A172 (cell line): ENCODE results near the gene OPCML. TPM values are rescaled to one million over a fixed set of nuclear protein-coding genes. Genes with fewer than 3 reads are reported as not detected.
A peak's percentile ranks its signal among the peaks of the same experiment; 100 is the strongest.

Experiments
- DNase-seq: peaks from one replicate; pipeline ENCODE4 v3.0.0-alpha.2; 2015; ENCODE audit warnings: low spot score
- total RNA-seq: library from RNA; depleted of rRNA; stranded (reverse); fragments of >200 nt; shearing (Covaris generic); gene quantifications from 2 replicates; pipeline ENCODE4 v1.2.3, GENCODE V29; 2014

The OPCML gene
- total RNA-seq, 1 experiment from 2014 or later: not detected

DNA sequence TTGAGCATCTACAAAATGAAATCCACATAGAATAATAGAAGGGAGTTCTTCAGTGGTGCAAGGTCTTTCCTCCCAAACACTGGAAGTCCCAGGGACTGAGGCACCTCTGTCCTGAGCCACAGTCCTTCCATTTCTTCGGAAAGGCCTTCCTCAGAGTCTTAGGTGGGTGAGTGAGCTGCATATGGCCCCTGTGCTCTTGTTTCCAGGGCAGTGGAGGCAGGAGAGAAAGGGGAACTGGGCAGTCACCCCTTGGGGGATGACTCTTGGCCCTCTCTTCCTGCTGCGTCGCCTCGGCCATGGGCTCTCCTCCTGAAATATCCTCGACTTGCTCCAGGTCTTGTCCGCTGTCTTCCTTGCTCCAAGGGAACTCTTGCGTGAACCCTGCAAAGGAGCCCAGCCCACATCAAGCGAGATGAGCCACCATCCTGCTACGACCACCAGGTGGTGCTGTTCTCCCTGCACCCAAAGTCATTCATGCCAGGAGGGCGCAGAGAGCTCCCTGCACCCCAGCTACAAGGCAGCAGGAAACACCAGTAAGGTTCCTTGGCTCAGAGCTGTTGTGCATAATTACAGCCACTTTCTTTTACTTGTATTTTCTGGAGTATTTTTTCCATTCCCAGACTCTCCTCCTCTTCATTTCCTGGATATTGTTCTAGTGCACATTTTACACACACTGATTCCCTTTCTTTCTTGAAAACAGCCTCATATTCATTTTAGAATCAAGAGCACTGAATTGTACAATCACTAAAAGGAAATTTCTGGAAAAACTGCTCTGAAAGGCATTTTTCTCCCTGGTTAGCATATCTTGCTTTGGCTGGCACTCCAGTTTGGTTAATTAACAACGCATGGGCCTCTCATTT is 397.8 kb downstream of the OPCML start:
- peak; percentile 10 for DNase-seq

DNA sequence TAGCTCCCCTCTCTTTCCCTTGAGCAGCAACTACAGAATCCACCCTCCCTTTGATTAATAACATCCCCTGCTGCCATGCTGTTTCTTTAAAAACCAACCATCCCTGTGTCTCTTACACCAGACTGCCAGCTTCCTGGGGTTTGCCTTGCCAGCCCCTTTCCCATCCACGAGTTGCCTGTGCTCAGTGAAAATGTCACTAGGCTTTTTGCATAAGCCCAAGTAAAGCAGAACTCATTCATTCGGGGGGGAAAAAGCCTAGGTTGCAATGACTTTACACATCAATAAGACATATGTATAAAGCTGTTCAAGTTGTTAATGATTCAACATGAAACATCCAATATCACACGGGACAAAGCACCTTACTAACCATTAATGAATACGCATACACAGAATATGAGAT is 398.7 kb downstream of the OPCML start:
- DNase-seq: no peak

DNA sequence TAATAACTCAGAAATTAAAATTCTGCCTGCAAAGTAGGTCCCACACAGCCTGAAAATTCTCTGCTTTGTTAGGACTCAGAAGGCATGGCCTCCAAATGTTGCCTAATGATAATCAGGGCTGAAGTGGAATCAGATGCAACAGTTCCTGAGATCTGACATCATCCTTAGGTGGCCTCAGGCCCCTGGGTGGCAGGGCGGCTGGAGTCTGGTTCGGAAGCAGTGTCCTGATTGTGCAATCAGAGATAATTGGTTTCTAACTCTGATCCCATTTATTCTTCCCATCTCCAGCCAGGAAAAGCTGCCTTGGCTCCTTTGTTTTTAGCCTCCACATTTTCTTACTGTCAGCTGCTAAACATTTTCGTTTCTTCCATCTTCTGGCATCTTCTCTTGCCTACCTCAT is 399.3 kb downstream of the OPCML start:
- DNase-seq: no peak

DNA sequence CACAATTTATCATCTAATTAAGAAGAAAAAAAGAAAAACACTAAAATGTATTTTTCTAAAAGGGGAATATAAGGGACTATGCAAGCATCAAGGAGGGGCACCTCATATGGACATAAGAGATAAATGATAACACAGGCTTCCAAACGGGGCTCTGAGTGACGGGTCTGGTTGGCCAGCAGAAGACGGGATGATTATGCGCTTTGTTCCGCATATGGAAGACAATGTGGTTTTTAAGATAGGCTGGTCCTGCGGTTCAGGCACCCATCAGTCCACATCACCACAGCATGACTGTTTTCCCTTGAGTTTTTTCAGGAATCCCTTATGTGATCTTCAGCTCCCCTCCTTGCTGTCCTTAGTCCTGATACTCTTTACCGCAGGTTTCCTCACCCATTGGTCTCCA is 404.6 kb downstream of the OPCML start:
- no peak for DNase-seq

DNA sequence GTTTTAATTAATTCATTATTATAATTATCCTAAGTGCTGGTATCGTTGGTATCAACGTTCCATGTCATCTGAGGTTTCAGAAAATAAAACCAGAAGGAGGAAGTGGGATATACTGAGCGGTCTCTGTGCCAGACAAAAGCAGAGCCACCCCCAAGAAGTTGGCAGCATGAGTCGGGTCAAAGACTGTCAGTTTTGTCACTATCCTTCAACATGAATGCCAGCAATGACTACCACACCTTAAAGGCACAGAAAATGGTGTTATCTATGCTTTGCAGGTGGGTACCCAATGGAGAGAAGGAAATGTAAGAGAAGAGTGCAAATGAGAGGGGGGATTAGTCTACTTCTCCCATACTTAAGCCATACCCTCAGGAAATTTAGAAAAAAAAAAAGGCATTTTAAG is 408.5 kb downstream of the OPCML start:
- no peak for DNase-seq

DNA sequence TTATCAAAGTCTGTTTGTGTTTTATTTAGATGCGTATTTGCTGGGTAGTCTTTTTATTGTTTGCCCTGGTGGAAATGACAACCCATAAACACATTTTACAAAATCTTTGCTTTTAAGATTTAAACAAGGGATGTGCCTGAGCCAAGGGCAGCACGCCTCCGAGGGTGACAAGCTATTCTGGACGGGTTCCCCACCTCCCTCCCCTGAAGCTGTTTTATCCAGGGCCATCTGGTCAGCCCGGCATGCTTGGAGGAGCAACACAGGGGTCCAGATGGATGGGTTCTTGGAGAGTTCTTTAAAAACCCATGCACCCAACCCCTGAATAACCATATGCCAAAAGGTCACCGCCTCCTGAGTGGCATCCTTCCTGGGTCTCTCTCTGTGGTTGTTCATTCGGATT is 408.9 kb downstream of the OPCML start:
- no peak for DNase-seq

DNA sequence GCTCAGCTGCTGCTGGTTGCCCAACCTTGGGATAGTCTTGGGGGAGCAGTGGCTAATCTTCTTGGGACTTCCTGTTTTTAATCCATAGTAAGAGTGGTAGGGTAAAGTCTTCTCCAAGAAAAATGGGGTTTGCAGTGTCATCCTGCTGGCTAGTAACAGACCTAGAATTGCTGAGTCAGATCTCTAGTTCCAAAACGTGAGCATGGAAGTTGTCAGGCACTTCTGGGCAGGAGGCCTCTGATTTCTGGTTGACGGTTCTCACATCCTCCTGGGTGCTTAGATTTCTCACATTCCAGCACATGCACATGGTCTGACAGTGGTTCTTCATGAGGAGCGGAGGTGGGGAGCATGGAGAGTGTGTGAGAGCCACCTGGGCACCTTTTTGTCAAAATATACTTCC is 410.0 kb downstream of the OPCML start:
- DNase-seq: no peak

DNA sequence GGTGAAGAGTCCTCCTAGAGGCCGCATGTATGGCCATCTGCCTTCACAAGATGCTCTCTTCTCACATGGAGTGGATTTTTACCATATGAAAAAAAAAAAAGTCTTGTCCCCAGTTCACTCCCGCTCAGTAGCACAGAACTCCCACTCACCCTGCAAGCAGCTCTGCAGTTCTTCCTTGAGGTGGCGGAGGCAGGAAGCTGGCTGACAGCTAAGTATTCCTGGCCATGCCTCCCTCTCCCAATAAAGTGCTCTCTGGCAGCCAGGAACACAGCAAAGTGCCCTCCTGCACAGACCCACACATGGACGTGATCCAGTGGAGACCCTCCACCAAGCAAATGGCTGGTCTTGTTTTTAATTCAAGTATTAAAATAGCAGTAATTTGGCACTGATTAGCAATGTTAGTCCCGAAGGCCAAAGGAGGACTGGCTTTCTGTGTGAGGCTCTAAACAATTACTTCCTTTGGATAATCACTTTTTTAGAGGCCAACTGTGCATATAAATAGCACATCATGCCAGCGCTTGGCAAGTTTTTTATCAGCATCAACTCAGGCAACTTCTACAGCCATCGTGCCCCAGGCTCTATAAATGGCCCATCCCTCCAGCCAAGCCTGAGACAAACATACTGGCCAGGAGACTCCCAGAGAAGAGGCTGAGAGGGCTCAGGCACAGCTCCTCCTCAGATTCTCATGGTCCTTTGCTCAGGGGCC is 413.6 kb downstream of the OPCML start:
- no peak for DNase-seq

DNA sequence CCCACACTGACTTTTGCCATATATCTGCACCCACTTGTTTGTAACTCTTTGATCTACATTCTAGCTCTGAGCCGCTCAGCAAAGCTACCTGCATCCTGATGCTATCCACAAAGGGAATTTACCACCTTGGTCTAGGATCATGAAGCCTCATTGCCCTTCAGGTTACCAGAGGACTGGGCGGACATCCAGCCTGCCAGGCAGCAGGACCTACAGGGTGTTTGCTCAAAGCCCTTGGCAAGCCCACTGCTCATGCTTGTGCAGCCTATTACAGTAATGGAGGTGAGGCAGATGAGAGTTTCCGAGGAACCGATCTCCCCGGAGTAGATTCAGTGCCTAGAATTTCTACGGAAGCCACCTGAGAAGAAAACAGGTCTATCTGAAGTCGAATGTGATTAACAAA is 417.2 kb downstream of the OPCML start:
- no peak for DNase-seq

DNA sequence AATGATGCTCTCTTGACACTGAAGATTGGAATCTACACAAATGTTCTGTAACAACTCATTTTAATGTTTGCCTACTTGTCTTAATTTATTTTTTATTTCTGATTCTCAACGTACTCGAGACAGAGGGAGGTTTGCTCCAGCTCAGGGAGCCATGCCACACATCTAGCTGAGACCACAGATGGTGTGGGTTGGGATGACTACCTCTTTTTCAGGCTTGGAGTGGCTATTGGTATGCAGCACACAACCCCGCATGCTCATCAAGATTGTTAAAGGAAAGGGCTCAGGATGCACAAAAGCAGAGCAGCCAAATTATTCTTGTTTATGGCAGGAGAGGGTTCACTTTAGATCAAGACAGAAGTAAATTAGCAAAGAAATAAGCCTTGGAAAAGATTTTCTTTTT is 424.5 kb downstream of the OPCML start:
- DNase-seq: no peak

DNA sequence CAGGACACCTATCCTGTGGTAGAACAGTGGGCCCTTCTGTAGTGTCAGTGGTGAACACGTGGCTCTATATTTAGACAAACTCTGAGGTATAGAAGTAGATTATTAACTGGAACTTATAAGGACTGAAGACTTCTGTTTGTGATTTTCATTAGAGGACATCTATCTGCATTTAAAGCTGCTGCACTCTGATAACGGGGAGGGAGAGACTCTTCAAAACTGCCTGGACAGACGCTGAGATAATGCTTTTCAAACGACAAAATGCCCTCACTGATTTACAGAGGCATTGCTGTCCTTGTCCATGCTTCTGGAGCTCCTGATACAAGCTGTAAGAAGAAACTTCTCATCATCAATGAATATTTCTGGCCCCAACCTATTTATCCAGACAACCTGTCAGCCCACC is 425.2 kb downstream of the OPCML start:
- DNase-seq: no peak

DNA sequence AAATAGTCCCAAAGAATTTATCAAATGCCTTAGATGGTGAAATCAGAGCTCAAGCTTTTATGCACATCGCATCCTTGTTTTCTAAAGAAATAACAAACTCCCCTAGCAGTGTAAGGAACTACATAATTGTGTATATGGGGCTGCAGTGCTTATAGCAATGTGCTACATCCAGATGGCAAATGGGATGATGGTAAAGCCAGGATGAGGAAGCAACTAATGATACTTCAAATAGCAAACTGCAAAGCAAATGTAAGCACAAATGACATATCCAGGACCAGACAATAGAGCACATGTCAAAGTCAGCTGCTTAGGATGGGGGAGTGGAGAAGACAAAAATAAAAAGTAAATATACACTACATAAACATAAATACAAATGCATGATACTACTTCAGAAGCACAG is 425.9 kb downstream of the OPCML start:
- DNase-seq: no peak

DNA sequence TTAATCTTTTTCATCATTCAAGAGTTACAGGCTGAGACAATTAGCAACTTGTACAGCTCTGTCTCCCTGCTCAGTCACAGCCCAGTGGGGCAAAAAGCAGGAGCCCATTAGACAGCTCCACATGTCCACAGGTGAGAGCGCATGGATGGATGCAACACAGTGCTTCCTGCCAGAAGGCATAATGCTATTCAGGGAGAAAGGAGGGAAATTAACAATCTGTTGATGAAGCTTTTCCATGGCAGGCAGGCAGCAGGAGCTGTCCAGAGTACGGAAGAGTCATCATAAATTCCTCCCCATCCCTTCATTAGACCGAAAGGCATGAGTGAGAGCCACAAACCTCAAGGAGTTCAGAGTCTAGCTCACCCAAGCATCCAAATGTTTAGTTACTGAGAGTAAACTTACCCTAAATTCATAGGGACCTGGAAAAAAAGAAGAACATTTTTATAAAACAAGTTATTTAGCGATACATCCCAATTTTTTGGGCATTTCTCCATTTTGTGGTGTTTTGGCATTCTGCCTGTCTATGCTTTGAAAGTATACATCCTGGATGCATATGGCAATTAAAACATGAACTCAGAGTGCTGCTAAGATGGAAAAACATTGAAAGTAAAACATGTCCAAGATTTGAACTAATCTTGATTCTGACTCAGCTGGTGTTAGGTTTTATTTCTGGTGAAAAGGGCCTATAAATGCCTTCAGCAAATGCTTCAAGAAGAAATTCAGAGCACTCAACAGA is 428.1 kb downstream of the OPCML start:
- DNase-seq: no peak

DNA sequence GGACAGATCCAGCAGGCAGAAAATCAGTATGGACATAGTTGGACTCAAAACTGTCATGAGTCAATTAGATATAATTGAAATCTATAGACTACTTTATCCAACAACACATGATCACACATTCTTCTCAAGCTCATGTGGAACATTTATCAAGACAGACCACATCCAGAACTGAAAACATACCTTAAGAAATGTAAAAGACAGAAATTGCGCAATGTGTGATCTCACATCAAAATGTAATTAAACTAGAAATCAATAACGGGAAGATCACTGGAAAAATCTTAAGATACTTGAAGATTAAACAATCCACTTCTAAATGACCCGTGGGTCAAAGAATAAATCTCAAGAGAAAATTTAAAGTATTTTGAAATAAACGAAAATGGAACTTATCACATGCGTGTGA is 435.3 kb downstream of the OPCML start:
- no peak for DNase-seq

DNA sequence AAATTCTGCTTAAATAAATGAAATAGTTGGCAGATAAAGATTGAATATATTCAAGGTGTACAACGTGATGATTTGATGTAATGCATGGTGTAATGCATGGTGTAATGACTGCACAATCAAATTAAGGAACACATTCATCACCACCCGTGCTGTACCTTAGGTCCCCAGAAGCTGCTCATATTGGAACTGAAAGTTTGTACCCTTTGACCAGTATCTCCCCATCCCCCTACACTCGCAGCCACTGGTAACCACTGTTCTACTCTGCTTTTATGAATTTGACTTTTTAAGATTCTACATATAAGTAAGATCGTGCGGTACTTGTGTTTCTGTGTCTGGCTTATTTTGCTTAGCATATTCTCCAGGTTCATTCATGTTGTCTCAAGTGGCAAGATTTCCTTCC is 445.8 kb downstream of the OPCML start:
- DNase-seq: no peak

DNA sequence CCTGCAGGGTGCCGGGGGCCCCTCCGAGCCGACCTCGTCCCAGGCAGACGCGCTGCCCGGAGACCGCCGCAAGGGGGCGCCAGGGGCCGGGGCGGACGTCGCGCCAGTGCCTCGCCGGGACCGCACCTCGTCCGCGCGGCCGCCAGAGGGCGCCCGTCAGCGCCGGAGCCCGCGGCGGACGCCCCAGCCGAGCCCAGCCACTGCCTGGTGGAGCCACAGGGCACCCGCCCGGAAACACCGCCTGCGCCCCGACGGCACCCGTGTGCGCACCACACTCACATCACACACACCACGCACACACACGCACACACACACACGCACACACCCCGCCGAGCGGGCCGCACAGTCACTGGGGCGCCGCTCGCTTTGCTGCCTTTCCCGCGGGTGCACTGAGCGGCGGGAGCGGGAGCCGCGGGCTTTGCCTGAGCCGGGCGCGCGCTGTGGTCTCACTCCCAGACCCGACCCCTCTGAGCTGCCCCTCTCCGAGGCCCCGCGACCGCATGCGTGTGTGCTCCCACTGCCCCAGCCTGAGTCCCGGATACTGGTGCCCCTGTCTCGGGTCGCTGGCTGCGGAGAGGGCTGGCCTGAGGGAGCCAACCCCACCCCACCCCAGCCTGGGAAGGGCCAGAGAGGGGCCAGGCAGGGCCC is 449.3 kb downstream of the OPCML start:
- no peak for DNase-seq

DNA sequence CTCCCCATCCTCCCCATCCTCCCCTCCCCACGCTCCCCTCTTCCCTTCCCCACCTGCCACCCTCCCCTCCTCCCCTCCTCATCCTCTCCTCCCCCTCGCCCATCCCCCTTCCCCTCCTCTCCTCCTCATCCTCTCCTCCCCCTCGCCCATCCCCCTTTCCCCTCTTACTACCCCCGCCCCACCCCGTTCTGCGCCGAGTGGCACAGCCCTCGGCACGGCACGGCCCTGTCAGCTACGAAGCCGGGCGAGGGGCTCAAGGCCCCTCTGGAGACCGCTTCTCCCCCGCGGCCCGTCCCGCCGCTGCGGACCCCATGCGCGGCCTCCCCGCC is 449.9 kb downstream of the OPCML start:
- DNase-seq: no peak

DNA sequence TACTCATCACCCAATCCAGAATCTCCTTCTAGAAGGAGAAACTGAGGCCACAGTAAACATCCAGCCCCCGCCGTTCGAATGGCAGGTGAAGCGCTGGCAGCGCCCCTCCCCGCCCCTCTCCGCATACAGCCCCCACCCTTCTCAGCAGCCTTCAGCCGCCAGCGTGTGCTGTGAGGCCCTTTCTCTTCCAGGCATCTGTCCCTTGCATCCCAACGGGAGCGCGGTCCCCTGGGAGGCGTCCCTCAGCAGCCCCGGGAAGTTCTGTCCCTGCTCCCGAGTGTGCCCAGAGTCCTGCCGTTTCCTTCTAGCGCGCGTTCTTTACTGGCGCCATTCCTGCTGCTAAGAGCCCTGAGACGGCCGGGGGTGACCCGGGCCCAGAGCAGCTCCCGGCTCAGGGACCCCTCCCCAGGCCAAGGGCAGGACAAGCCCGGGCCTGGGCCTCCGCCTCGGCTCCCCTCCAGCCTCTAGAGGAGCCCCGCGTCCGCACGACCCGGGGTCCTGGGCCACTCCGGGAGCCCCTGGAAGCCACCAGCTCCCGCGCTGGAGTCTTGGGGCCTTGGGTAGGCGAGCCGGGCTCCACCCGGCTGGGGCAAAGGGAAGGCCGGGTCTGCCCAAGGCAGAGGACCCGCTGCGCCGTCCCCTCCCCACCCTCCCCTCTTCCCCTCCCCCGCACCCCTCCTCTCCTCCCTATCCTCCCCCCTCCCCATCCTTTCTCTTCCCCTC is 450.4 kb downstream of the OPCML start:
- no peak for DNase-seq

DNA sequence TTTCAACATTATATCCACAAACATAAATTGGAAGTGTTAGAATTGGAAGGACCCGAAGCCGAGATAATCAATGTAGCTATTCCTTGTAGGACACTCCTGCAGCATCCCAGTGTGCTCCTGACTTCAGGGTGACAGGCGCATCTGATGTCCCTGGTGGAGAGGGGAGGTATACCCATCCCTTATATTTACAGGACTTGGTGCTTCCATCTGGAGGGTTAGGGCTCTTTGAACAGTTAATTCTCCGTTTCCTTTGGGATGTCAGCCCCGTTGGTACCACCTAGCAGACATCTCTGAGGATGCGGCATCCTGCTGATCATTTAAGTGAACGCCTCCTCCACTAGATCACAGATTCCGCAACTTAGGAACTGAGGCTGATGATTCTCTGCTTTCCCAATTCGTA is 451.3 kb downstream of the OPCML start:
- no peak for DNase-seq

DNA sequence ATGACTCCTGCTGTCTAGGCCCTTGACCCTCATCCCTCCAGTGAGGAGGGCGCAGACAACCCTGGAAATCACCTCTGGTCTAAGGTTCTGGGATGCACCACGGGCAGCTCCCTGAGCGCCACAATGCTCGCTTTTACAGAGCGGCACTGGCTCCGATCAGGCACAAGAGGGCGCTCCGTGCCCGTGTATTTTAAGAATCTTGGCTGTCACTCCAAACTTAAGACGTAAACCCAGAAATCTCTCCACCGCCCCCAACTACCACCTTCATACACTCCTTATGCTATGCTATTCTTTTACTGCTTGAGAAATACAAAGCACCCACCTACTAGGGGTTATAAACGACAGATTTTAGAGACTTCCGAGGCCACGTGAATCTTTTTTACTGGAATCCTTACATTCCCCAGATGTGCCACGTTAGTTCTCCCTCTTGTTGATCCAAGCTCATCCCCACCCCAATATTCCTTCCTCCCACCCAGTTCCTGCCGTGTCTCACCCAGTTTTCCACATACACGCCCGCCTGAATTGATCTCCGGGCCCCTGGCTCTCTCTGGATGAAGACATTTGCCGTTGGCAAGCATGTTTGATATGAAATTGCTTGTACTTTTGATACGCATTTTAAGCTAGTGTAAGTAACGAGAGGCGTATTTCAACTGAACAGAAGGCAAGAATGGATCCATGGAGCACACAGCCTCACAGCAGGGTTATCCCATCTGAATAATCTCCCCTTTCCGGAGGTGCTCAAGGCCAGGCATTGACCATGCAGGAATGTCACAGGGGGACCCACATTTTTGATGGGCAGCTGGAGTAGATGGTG is 453.5 kb downstream of the OPCML start:
- DNase-seq: peak; percentile 28

DNA sequence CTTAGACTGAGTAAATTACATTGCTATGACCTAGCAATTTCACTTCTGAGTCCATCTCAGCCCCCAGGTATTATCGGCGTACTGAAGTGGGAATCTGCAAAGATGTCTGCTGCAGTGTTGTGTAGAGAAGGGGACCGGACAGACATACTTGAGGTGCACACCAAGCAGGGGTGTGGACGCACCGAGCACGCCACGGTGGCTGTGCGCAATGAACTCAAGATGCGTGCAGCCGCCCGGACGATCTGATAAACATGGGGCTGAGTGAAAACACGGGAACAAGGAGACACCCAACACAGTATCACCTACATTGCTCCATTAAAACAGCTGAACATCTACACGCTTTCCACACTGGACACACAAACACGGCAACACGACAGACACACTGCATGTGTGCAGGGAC is 454.3 kb downstream of the OPCML start:
- DNase-seq: no peak
